ENCODE measurements around the gene SFXN2. TPM values are rescaled to one million over a fixed set of nuclear protein-coding genes. Genes with fewer than 3 reads are reported as not detected.

Gene SFXN2
- total RNA-seq, 1 donor from 2014 or later, result 2.7 TPM

Other genes starting within 250 kb of the SFXN2 start
- 172 and 205 TPM in 2 replicates for gene ACTR1A, start 211.9 kb upstream of the SFXN2 start, total RNA-seq
- 14.0 and 17.4 TPM in 2 replicates for gene SUFU, start 210.7 kb upstream of the SFXN2 start, total RNA-seq
- 163 and 181 TPM in 2 replicates for gene TRIM8, start 70.2 kb upstream of the SFXN2 start, total RNA-seq
- 6.4 and 7.4 TPM in 2 replicates for gene ARL3, start 239 bp upstream of the SFXN2 start, total RNA-seq
- 77.8 and 101 TPM in 2 replicates for gene WBP1L, start 29.3 kb downstream of the SFXN2 start, total RNA-seq
- not detected in 2 replicates for gene CYP17A1, start 122.8 kb downstream of the SFXN2 start, total RNA-seq
- gene BORCS7, start 139.6 kb downstream of the SFXN2 start, total RNA-seq, result 16.2 and 22.5 TPM in 2 replicates
- 0.58 and 0.82 TPM in 2 replicates for gene AS3MT, start 154.8 kb downstream of the SFXN2 start, total RNA-seq
- 2.8 and 4.3 TPM in 2 replicates for gene CNNM2, start 203.7 kb downstream of the SFXN2 start, total RNA-seq